Erythroblast (primary cell): ENCODE measurements around the gene PSMG3.

Experiments
- GATA1 ChIP-seq: IDR thresholded peaks from 2 replicates; pipeline ENCODE4 v1.6.1; 2011; ENCODE audit warnings: low read depth, mild to moderate bottlenecking, control low read depth, low read length, moderate library complexity
- POLR2A ChIP-seq: IDR thresholded peaks from 2 replicates; pipeline ENCODE4 v1.6.1; 2011; ENCODE audit warnings: mild to moderate bottlenecking, low read length

DNA sequence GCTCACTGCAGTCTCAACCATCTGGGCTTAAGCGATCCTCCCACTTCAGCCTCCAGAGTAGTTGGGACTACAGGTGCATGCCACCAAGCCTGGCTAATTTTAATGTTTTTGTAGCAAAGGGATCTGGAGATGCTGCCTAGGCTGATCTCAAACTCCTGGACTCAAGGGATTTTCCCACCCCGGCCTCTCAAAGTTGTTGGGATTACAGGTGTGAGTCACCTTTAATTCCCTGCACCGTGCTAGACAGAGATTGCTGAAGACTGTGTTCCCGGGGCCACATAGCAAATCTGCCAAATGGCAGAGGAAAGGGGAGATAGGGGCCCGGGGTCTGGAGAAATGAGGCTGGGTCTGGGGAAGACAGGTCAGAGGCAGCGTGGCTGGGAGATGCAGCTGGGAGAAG, 20.6 kb upstream of the PSMG3 start:
- no peak for TF ChIP-seq POLR2A
- TF ChIP-seq GATA1 = no peak
